Colonic mucosa (tissue), 4 donors: ENCODE results near the gene AVPR2. TPM values are rescaled to one million over a fixed set of nuclear protein-coding genes. Genes with fewer than 3 reads are reported as not detected.

Experiments used
- DNase-seq: peaks from one replicate; pipeline ENCODE4 v3.0.0-alpha.2; 2020
- H3K27ac ChIP-seq: fragments of 200-600 bp; one replicate; pipeline ENCODE4 v1.8.0; 2021
- H3K27me3 ChIP-seq: fragments of 200-600 bp; one replicate; pipeline ENCODE4 v1.8.0; 2021
- H3K36me3 ChIP-seq: fragments of 200-600 bp; one replicate; pipeline ENCODE4 v1.8.0; 2021
- H3K4me1 ChIP-seq: fragments of 200-600 bp; one replicate; pipeline ENCODE4 v1.8.0; 2021; ENCODE audit warnings: mild to moderate bottlenecking
- H3K4me3 ChIP-seq: fragments of 200-600 bp; one replicate; pipeline ENCODE4 v1.8.0; 2021
- H3K9ac ChIP-seq, 2 donors: one replicate each; pipeline ENCODE4 v1.7.0; 2013; ENCODE audit warnings: control low read depth in 2 of 2, low read depth in 2 of 2, low read length in 2 of 2
- H3K9me3 ChIP-seq: fragments of 200-600 bp; one replicate; pipeline ENCODE4 v1.8.0; 2021
- intact Hi-C: fragments of 100-400 bp; cut with DNase I; formaldehyde crosslinking; loops from one replicate; pipeline ENCODE4 v1.14.1; 2022
- total RNA-seq, 2 donors: library from RNA; stranded (reverse); fragmentation: NEBNext Ultra II Directional in 1 of 2; extraction: Animal tissue kit (Norgen Biotek cat#: 25700) in 1 of 2; gene quantifications; one replicate each; pipeline ENCODE4 v1.2.1, GENCODE V29; 2021
- TF ChIP-seq, protein P1 (sequence below): fragments of 200-600 bp; IDR thresholded peaks from one replicate; pipeline ENCODE4 v1.8.0; 2022; ENCODE audit warnings: antibody characterized with exemption, mild to moderate bottlenecking
- donor health status: healthy.
- donor health status: DM: no; HTN: no; CAD: no.
- donor health status: DM: no; HTN: no; CAD: no.

Gene AVPR2
- total RNA-seq, 2 donors from 2014 or later, result 0.24 TPM; not detected in 1

DNA sequence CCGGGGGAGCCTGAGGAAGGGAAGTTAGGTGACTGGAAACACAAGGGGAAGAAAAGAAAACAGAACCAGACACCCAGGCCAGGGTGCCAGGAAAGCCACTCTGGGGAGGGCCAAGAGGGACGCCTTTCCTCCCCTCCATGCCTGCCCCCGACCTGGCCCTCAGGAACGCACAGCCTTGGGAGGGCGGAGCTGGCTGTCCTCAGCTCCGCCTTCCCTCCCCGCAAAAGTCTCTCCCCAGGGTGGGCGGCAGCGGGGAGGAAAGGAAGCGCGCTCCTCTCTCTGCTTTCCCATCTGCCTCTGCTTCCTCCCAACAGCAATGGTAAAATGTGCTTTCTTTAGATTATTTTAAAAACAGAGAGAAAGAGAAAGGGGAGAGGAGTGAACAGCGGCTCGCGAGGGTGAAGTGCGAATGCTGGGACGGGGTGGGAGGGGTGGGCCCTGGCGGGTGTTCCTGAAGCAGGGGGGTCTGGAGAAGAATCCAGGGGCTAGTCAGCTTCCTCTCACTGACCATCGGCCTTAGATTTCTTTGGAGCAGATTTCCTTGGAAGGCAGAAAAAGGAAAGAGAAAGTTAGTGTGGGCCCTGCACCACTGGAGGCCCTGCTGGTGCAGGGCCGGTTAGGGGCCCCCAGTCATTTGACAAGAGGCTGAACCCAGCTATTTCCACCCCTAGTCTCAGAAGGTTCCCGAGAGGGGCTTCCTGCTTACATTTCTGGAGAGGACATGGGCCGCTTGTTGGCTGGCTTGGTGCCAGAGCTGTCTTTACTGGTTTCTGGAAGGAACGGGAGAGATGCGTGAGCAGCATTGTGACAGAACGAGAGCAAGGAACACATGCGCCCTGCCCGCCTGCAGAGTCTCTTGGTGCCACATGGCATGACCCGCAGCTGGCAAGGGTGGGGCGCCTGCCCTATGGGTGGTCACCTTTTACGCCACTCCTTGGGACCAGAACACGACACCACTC, 44.7 kb downstream of the AVPR2 start:
- H3K27me3 ChIP-seq, result no peaks in the 10 kb centered on the region
- H3K4me1 ChIP-seq, result no peaks in the 10 kb centered on the region
- intact Hi-C loops, result no loop called here
- no peaks in the 10 kb centered on the region for H3K36me3 ChIP-seq
- TF ChIP-seq, protein P1, sequence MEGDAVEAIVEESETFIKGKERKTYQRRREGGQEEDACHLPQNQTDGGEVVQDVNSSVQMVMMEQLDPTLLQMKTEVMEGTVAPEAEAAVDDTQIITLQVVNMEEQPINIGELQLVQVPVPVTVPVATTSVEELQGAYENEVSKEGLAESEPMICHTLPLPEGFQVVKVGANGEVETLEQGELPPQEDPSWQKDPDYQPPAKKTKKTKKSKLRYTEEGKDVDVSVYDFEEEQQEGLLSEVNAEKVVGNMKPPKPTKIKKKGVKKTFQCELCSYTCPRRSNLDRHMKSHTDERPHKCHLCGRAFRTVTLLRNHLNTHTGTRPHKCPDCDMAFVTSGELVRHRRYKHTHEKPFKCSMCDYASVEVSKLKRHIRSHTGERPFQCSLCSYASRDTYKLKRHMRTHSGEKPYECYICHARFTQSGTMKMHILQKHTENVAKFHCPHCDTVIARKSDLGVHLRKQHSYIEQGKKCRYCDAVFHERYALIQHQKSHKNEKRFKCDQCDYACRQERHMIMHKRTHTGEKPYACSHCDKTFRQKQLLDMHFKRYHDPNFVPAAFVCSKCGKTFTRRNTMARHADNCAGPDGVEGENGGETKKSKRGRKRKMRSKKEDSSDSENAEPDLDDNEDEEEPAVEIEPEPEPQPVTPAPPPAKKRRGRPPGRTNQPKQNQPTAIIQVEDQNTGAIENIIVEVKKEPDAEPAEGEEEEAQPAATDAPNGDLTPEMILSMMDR, result no peak
- DNase-seq, result no peak
- no peak overlapping the region for H3K9ac ChIP-seq
- H3K27ac ChIP-seq, result no peak overlapping the region
- H3K4me3 ChIP-seq, result no peak overlapping the region
- H3K9me3 ChIP-seq, result no peaks in the 10 kb centered on the region

DNA sequence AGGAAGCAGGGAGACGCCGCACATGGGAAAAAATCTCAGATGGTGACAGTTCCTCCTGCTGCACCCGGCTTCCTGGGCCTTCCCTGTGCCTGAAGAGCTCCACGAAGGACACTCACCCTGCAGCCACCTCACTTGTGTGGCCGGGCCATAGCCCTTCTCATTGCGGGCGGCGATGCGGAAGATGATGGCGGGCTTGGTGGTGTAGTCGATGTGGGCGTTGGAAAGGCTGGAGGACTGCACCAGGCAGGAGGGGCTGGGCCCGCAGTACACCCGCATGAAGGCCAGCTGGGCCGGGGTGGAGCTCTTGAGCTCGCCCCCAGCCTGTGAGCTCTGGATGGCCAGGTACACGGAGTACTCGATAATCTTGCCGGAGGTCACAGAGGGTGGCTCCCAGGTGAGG, 45.7 kb downstream of the AVPR2 start:
- H3K9me3 ChIP-seq, result no peaks in the 10 kb centered on the region
- H3K27me3 ChIP-seq, result no peaks in the 10 kb centered on the region
- H3K36me3 ChIP-seq, result no peaks in the 10 kb centered on the region
- no peak overlapping the region for H3K9ac ChIP-seq
- no peaks in the 10 kb centered on the region for H3K4me1 ChIP-seq
- TF ChIP-seq, protein P1, result no peak
- H3K27ac ChIP-seq, result no peak overlapping the region
- H3K4me3 ChIP-seq, result no peak overlapping the region
- intact Hi-C loops, result loop anchor here (5.0 to 10.0 kb wide), 2 partner anchors 188 to 405 kb away; partner anchors contain the start of gene PLXNB3
- DNase-seq, result no peak

DNA sequence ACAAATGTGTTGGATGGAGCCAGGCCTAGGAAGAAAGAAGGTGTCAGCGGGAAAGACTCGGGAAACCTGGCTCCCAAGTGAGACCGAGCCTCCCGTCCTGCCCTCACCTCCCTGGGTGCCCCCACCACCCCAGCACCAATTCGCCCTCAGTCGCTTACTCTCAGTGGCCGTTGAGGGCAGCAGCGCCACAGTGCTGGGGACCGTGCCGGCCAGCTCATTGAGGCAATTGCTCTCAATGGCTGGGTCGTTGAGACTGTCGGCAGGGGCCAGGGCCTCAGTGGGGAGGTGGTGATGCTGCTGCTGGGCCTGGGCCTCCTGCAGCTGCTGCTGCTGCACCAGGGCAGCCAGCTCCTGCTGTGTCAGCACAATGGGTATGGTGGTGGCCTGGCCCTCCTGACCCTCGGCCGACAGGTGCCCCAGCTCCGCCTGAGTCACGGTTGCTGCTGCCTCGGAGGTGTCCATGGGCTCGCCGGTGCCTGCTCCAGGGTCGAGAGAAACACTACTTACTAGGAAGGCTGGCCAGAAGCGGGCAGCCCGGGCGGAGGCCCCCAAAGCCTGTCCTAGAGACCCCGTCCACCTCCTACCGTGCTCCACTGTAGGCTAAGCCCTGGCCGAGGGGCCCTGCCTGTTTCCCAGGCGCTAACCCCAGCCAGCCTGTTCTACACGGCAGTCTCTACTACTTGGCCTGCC, 47.4 kb downstream of the AVPR2 start:
- Histone ChIP-seq H3K36me3 (no peaks in the 10 kb centered on the region), H3K27me3 (no peaks in the 10 kb centered on the region), H3K4me3 (no peak overlapping the region), H3K27ac (no peak overlapping the region), H3K9me3 (no peaks in the 10 kb centered on the region), H3K4me1 (no peaks in the 10 kb centered on the region), H3K9ac (no peak overlapping the region)
- intact Hi-C loops, result loop anchor here (5.0 to 10.0 kb wide), 2 partner anchors 190 to 407 kb away; partner anchors contain the start of gene PLXNB3
- DNase-seq, result no peak
- TF ChIP-seq, protein P1, result no peak

DNA sequence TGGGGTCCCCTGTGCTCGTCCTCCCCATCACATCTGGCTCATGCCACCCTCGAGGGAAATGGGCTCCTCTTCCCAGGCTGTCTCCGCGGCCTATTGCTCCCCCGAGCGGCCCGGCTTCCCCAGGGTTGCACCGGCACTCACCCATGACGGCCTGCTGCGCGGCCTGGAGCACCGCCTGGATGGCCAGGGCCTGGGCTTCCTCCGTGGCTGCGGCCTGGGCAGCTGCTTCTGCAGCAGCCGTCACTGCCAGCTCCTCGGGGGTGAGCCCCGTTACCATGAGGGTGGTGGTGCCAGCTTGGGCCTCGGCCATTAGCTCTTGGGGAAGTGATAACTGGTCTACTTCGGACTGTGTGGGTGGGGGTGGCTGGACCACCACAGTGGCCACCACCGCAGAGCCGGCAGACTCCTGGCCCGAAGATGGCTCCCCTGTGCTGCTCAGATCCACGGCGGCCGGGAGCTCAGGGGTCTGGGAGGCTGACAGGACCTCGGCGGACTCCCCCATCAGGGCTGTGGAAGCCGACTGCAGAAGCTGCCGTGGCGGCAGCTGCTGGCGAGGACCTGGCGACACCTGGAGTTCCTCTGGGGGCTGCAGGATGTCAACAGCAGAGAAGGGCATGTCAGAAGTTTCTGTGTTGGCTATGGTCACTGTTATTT, 48.0 kb downstream of the AVPR2 start:
- Histone ChIP-seq H3K36me3 (peaks cover 1% of the 10 kb centered on the region), H3K4me1 (no peaks in the 10 kb centered on the region), H3K27me3 (no peaks in the 10 kb centered on the region), H3K9me3 (no peaks in the 10 kb centered on the region), H3K9ac (no peak overlapping the region), H3K4me3 (no peak overlapping the region), H3K27ac (no peak overlapping the region)
- TF ChIP-seq, protein P1, result no peak
- DNase-seq, result no peak
- intact Hi-C loops, result loop anchor here (5.0 to 10.0 kb wide), 2 partner anchors 190 to 408 kb away; partner anchors contain the start of gene PLXNB3

DNA sequence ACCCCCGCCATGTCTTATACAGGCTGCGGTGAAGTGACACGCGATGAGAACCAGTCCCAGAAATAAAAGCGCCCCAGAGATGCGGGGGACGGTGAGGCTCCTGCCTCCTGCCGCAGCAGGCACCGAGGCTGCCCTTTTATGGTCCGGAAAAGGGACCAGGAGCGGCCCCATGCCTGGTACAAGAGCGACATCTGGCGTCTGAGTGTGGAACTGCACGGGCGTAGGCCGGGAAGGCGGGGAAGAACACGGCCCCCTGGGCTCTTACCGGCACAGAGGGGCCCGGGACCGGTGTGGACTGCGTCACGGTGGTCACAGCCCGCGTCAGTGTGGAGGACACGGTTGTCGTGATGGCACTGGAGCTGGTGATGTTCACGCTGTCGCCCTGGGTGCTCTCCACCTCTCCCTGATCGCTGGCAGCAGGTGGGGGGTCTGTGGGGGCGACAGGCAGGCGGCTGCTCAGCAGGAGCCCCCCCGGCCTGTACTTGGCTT, 48.9 kb downstream of the AVPR2 start:
- Histone ChIP-seq H3K27ac (no peak overlapping the region), H3K36me3 (peaks cover 8% of the 10 kb centered on the region)

More for the DNA sequence above, 48.9 kb downstream of the AVPR2 start:
- DNase-seq, result peak; percentile 70
- no peak overlapping the region for H3K9ac ChIP-seq
- intact Hi-C loops, result loop anchor here (5.0 to 10.0 kb wide), 2 partner anchors 191 to 409 kb away; partner anchors contain the start of gene PLXNB3
- no peaks in the 10 kb centered on the region for H3K4me1 ChIP-seq
- H3K4me3 ChIP-seq, result no peak overlapping the region
- H3K27me3 ChIP-seq, result no peaks in the 10 kb centered on the region
- TF ChIP-seq, protein P1, result peak; percentile 100
- no peaks in the 10 kb centered on the region for H3K9me3 ChIP-seq
